Smooth muscle cell (in vitro differentiated cells): ENCODE results near the gene TENM4. TPM values are rescaled to one million over a fixed set of nuclear protein-coding genes. Genes with fewer than 3 reads are reported as not detected.

Source experiments
- DNase-seq: peaks from one replicate; lab custom pipeline; 2025; ENCODE audit not compliant: unreplicated experiment; lab: John Stamatoyannopoulos, UW
- H2AFZ ChIP-seq: fragments of 200-600 bp; sonication (generic); 2 replicates; pipeline ENCODE4 v1.6.0; 2016; ENCODE audit warnings: antibody characterized with exemption, low read depth, mild to moderate bottlenecking
- H3F3A ChIP-seq: fragments of 200-600 bp; sonication (generic); 2 replicates; pipeline ENCODE4 v1.6.0; 2017; ENCODE audit warnings: antibody characterized with exemption, low read depth
- H3K27ac ChIP-seq: fragments of 200-600 bp; sonication (generic); 2 replicates; pipeline ENCODE4 v1.5.1; 2016; ENCODE audit warnings: low read depth, mild to moderate bottlenecking
- H3K27me3 ChIP-seq: fragments of 200-600 bp; sonication (generic); 2 replicates; pipeline ENCODE4 v1.6.1; 2016; ENCODE audit warnings: low read depth, mild to moderate bottlenecking
- H3K36me3 ChIP-seq: fragments of 200-600 bp; sonication (generic); 2 replicates; pipeline ENCODE4 v1.5.1; 2016; ENCODE audit warnings: low read depth
- H3K4me1 ChIP-seq: fragments of 200-600 bp; sonication (generic); 2 replicates; pipeline ENCODE4 v1.5.1; 2016; ENCODE audit warnings: low read depth
- H3K4me2 ChIP-seq: fragments of 200-600 bp; sonication (generic); 2 replicates; pipeline ENCODE4 v1.6.0; 2016; ENCODE audit warnings: mild to moderate bottlenecking
- H3K4me3 ChIP-seq: fragments of 200-600 bp; sonication (generic); 2 replicates; pipeline ENCODE4 v1.5.1; 2016; ENCODE audit warnings: mild to moderate bottlenecking
- H3K79me2 ChIP-seq: fragments of 200-600 bp; sonication (generic); 2 replicates; pipeline ENCODE4 v1.6.0; 2016; ENCODE audit warnings: low read depth, mild to moderate bottlenecking
- H3K9ac ChIP-seq: fragments of 200-600 bp; sonication (generic); 2 replicates; pipeline ENCODE4 v1.6.0; 2016; ENCODE audit warnings: low read depth
- H3K9me3 ChIP-seq: fragments of 200-600 bp; sonication (generic); replicated peaks from 2 replicates; pipeline ENCODE4 v1.5.1; 2016; ENCODE audit warnings: low read depth
- H4K20me1 ChIP-seq: fragments of 200-600 bp; sonication (generic); 2 replicates; pipeline ENCODE4 v1.6.0; 2016; ENCODE audit warnings: low read depth
- WGBS: methylation state at CpG from one replicate; pipeline ENCODE4 v1.1.7; 2016; ENCODE audit warnings: low lambda C conversion rate; 5-methylcytosine and 5-hydroxymethylcytosine counted together
- polyA plus RNA-seq: library from polyadenylated mRNA; unstranded; fragments of >200 nt; fragmentation: Nextera tagmentation; extraction: Ambion mirVana; gene quantifications from 2 replicates; pipeline ENCODE4 v1.2.1, GENCODE V29; 2016
- total RNA-seq: library from RNA; depleted of rRNA; stranded (reverse); fragments of >200 nt; gene quantifications from 2 replicates; pipeline ENCODE4 v1.2.3, GENCODE V29; 2014
- TF ChIP-seq, protein P1 (sequence below): fragments of 200-600 bp; sonication (generic); IDR thresholded peaks from 2 replicates; pipeline ENCODE4 v1.5.1; 2017; ENCODE audit warnings: borderline replicate concordance, mild to moderate bottlenecking, antibody characterized with exemption; ENCODE audit not compliant: insufficient read depth, poor library complexity, severe bottlenecking

TENM4 gene
- total and polyA plus RNA-seq, 2 experiments from 2014 or later, result 31.6 to 38.2 TPM

DNA sequence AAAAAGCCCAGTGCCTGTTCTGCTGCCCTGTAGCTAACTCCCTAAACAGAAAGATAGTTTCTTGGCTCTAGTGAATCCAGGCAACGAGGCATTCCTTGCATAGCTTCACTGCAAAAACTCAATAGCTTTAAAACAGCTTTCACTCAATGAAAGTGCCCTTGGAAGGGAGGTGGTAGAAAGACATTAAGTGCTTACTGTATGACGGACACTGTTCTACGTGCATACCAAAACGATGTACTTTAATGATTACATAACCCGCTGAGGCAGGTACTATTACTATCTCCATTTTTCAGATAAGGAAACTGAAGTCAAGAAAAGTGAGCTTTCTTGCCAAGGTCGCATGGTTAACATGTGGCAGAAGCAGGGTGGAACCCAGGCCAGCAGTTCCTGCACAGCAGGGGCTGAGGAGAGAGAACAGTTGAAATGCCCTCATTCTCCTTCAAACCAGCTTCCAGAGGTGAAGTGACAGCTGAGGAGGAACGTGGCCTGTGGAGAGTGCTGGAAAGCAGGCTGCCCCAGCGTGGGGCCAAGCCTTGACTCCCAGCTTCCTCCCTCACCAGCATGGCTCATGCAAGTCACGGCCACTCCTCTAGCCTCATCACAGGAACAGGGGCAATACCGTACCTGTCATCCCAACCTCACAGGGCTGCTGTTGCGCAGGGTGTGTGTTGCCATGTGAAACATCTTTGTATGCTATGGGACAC, 638.6 kb downstream of the TENM4 start:
- peak overlapping the region; percentile 61 for H3K9ac ChIP-seq
- TF ChIP-seq, protein P1, sequence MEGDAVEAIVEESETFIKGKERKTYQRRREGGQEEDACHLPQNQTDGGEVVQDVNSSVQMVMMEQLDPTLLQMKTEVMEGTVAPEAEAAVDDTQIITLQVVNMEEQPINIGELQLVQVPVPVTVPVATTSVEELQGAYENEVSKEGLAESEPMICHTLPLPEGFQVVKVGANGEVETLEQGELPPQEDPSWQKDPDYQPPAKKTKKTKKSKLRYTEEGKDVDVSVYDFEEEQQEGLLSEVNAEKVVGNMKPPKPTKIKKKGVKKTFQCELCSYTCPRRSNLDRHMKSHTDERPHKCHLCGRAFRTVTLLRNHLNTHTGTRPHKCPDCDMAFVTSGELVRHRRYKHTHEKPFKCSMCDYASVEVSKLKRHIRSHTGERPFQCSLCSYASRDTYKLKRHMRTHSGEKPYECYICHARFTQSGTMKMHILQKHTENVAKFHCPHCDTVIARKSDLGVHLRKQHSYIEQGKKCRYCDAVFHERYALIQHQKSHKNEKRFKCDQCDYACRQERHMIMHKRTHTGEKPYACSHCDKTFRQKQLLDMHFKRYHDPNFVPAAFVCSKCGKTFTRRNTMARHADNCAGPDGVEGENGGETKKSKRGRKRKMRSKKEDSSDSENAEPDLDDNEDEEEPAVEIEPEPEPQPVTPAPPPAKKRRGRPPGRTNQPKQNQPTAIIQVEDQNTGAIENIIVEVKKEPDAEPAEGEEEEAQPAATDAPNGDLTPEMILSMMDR, result no peak
- no peaks in the 10 kb centered on the region for H3K27me3 ChIP-seq
- DNase-seq, result no peak
- peak overlapping the region; percentile 68 for H3K4me2 ChIP-seq
- H4K20me1 ChIP-seq, result no peaks in the 10 kb centered on the region
- H3K27ac ChIP-seq, result peak overlapping the region; percentile 92
- no peaks in the 10 kb centered on the region for H3K36me3 ChIP-seq
- H3K79me2 ChIP-seq, result no peaks in the 10 kb centered on the region
- H3K9me3 ChIP-seq, result no peaks in the 10 kb centered on the region
- 46% methylated on average over 11 of the region's 11 CpGs for WGBS
- H3F3A ChIP-seq, result peaks cover 20% of the 10 kb centered on the region
- H2AFZ ChIP-seq, result no peak overlapping the region
- no peak overlapping the region for H3K4me3 ChIP-seq
- H3K4me1 ChIP-seq, result peaks cover 28% of the 10 kb centered on the region

DNA sequence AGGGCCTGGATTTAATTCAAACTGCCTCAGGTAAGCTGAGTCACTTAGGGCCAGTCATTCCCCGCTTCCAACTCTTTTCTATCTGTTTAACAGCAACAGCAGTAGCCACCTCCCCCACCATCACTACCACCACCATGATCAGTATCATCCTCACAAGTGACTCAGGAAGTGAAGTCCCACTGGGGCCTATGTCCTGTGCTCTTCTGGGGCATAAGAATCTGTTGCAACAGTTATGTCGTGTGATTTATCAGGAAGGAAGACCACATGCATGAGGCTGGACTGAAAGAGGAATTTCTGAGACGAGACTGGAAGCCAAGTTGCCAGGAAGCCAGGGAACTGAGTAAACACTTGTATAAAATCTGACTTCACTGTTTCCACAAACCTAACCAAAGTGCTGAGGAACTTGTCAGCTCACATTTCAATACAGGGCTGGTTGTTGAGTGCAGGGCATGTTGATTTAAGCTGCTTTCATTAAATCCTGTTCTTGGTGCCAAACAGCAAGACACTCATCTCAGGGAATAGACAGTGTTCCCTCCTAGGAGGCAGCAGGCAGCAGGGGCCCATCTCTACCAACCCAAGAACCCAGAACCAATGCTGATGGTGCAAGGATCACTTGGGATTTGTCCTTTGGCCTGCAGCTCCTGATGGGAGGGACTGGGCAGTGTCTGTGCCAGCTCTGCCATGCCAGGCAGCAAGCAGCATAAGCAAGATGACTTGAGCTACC, 639.5 kb downstream of the TENM4 start:
- TF ChIP-seq, protein P1, result no peak
- no peak overlapping the region for H2AFZ ChIP-seq
- H3K4me1 ChIP-seq, result peaks cover 28% of the 10 kb centered on the region
- no peaks in the 10 kb centered on the region for H4K20me1 ChIP-seq
- H3F3A ChIP-seq, result peaks cover 20% of the 10 kb centered on the region
- WGBS, result 0% methylated on average over 3 of the region's 3 CpGs
- peak overlapping the region; percentile 92 for H3K27ac ChIP-seq
- no peaks in the 10 kb centered on the region for H3K27me3 ChIP-seq
- H3K9me3 ChIP-seq, result no peaks in the 10 kb centered on the region
- H3K36me3 ChIP-seq, result no peaks in the 10 kb centered on the region
- H3K9ac ChIP-seq, result peak overlapping the region; percentile 69
- peak; percentile 42 for DNase-seq
- no peak overlapping the region for H3K4me3 ChIP-seq
- H3K4me2 ChIP-seq, result peak overlapping the region; percentile 68
- no peaks in the 10 kb centered on the region for H3K79me2 ChIP-seq

DNA sequence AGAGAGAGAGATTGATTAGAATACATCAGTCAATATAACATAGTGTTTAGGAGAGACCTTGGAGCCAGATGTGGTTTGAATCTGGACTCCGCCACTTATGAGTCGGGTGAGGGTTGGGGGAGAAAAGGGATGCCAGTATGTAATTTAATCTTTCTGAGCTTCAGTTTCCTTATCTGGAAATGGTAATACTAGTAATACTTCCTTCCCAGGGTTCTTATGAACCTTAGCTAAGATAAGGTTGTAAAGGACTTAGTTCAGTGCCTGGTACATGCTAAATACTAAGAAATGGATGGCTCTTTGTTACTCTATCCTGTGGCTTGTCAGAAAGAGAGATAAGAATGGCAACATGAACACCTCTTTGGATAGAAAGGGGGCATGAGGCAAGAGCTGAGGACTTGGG, 640.1 kb downstream of the TENM4 start:
- WGBS, result 35% methylated on average over 2 of the region's 2 CpGs
- peak overlapping the region; percentile 69 for H3K9ac ChIP-seq

More for the DNA sequence above, 640.1 kb downstream of the TENM4 start:
- Histone ChIP-seq H3K4me2 (peak overlapping the region; percentile 58), H3K27me3 (no peaks in the 10 kb centered on the region), H3K4me1 (peaks cover 28% of the 10 kb centered on the region), H4K20me1 (no peaks in the 10 kb centered on the region), H3K36me3 (no peaks in the 10 kb centered on the region), H3K4me3 (no peak overlapping the region), H3K9me3 (no peaks in the 10 kb centered on the region), H2AFZ (no peak overlapping the region), H3F3A (peaks cover 20% of the 10 kb centered on the region), H3K27ac (peak overlapping the region; percentile 92), H3K79me2 (no peaks in the 10 kb centered on the region)
- no peak for DNase-seq
- TF ChIP-seq, protein P1, result no peak
